ENCODE measurements around the gene COA7.

Gene COA7

GRCh38 chr1:52677076-52677806 is 20.9 kb downstream of the COA7 start:
- no peak for TF ChIP-seq CTCF (IDR thresholded peaks at IDR 0.05; ENCODE audit: insufficient read depth, low read depth, low read length, missing control alignments)

GRCh38 chr1:52676249-52676903 is 21.8 kb downstream of the COA7 start:
- TF ChIP-seq CTCF (IDR thresholded peaks at IDR 0.05; ENCODE audit: insufficient read depth, low read depth, low read length, missing control alignments) = no peak
- no peak overlapping the region for H3K4me3 ChIP-seq (ENCODE audit: low read length)
- no peak for DNase-seq (ENCODE audit: low read depth)

More at GRCh38 chr1:52677076-52677806, 20.9 kb downstream of the COA7 start:
- no peak for DNase-seq (ENCODE audit: low read depth)
- H3K4me3 ChIP-seq (ENCODE audit: low read length) = no peak overlapping the region

- no peak overlapping the region for H3K4me3 ChIP-seq (ENCODE audit: low read length)
- DNase-seq (ENCODE audit: low read depth) = peak; percentile 90
- no peak for TF ChIP-seq CTCF (IDR thresholded peaks at IDR 0.05; ENCODE audit: insufficient read depth, low read depth, low read length, missing control alignments)
Measured at GRCh38 chr1:52674497-52675384, 23.4 kb downstream of the COA7 start.

- no peak for TF ChIP-seq CTCF (IDR thresholded peaks at IDR 0.05; ENCODE audit: insufficient read depth, low read depth, low read length, missing control alignments)
- no peak for DNase-seq (ENCODE audit: low read depth)
- no peak overlapping the region for H3K4me3 ChIP-seq (ENCODE audit: low read length)
Measured at GRCh38 chr1:52673513-52673912, 24.6 kb downstream of the COA7 start.

- H3K4me3 ChIP-seq (ENCODE audit: low read length) = no peak overlapping the region
- peak; percentile 59 for DNase-seq (ENCODE audit: low read depth)
- TF ChIP-seq CTCF (IDR thresholded peaks at IDR 0.05; ENCODE audit: insufficient read depth, low read depth, low read length, missing control alignments) = no peak
Measured at GRCh38 chr1:52672946-52673345, 25.2 kb downstream of the COA7 start.

GRCh38 chr1:52670604-52671003 is 27.5 kb downstream of the COA7 start:
- no peak overlapping the region for H3K4me3 ChIP-seq (ENCODE audit: low read length)
- TF ChIP-seq CTCF (IDR thresholded peaks at IDR 0.05; ENCODE audit: insufficient read depth, low read depth, low read length, missing control alignments) = no peak
- no peak for DNase-seq (ENCODE audit: low read depth)
